HG03520 (cell line): Measurements from ENCODE around the gene BTBD10.

ENCODE experiments used
- ATAC-seq: cut with Tn5 transposase; IDR thresholded peaks from one replicate; pipeline ENCODE4 v1.9.1; 2021; ENCODE audit warnings: mild to moderate bottlenecking, moderate library complexity; ENCODE audit not compliant: unreplicated experiment

The BTBD10 gene

DNA sequence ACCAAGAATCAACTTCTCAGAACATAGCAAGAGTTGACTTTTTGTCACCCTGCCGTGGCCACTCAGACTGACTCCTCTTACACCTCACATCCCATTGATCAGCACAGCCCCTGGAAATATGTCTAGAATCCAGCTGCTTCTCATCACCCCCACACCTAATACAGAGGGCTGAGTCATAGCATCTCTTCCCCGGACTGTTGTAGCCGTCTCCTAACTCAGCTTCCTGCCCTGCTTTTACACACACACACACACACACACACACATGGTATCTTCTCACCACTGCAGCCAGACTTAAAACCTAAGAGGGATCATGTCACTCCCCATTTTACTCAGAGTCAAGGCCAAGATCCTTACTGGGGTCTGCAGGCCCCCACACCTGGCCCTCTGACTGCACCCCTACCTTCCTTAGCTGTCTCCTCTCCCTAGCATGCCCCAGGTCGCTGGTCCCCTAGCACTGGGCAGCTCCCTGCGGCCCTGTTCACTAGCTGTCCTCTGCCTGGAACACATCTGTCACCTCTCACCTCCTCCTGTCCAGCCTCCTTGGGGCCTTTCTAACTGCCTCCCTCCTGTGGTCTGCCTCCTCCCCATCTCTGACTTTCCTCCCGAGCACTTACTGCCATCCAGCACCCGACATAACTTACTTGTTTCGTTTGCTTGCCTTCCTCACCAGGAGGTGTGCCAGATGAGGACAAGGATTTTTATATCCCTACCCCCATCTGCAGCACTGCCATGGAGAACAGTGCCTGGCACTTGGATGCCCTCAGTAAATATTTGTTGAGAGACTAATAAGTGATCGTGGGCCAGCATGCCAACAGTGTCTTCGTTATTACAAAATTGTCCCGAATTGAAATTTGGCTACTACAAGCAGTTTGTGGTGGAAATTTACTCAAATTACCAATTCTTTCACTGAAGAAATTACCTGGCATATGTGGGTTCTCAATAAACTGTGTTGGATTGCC, 123.5 kb downstream of the BTBD10 start:
- no peak for ATAC-seq

DNA sequence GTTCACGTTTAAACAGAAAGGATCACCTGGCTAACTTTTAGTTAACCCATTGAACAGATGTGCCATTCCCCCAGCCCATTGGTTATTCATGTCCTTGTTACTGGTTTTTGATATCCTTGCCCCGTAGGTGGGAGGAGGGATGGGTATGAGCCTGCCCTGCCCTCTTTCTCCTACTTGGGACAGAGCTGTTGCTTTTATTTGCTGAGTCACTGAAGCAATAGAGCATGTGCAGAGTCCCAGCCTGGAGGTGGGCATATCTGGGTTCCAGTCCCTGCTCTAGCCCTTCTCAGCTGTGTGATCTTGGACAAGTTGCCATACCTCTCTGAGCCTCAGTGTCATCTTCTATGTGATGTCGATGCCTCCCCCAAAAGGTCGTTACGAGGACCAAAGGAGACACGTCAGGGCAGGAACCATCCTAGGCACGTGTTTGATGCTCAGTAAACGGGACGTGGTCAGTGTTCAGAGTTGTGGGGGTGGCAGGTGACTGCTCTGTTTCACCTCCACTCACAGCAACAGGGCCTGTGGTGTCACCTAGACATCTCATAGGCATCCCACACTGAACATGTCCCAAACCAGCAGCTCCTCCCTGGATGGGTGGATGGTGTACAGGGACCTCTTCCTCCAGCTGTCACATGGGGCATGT, 124.5 kb downstream of the BTBD10 start:
- ATAC-seq, result no peak

DNA sequence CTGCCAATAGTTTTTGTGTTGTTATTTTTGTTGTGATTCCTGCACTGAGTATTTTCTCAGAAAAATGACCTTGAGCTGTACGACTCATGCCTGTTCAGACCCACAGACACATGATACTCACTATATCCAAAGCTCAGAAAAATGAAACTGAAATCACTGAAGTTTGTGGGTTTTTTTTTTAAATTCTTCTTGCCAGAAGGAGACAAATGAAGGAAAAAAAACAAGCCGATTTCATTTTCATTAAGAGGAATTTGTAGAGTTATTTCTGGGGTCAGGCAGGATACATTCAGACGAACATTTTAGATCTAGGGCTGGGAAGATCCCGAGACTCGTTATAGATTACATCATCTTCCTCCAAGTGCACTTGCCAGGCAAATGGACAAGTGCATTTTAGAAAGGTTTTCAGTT, 125.0 kb downstream of the BTBD10 start:
- ATAC-seq, result no peak
